Measurements from ENCODE around the gene SYF2. TPM values are rescaled to one million over a fixed set of nuclear protein-coding genes. Genes with fewer than 3 reads are reported as not detected.

The SYF2 gene
- total RNA-seq, 1 donor from 2014 or later = 38.4 TPM

DNA sequence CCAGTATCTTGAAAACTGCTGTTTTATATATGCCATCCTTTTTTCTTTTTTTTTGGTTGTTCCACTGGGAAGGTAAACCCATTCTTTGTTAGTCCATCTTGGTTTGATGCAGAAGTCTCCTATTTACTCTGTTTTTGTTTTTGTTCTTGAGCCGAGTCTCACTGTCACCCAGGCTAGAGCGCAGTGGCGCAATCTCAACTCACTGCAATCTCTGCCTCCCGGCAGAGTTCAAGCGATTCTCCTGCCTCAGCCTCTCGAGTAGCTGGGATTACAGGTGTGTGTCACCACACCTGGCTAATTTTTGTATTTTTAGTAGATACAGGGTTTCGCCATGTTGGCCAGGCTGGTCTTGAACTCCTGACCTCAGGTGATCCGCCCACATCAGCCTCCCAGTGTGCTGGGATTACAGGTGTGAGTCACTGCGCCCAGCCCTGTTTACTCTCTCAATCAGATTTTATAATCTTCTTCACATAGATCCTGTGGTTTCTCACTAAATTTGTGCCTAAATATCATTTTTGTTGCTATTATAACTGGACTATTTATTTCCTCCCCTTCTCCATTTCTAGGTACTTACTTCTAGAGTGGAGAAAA lies 12.5 kb downstream of the SYF2 start:
- TF ChIP-seq, protein P1, sequence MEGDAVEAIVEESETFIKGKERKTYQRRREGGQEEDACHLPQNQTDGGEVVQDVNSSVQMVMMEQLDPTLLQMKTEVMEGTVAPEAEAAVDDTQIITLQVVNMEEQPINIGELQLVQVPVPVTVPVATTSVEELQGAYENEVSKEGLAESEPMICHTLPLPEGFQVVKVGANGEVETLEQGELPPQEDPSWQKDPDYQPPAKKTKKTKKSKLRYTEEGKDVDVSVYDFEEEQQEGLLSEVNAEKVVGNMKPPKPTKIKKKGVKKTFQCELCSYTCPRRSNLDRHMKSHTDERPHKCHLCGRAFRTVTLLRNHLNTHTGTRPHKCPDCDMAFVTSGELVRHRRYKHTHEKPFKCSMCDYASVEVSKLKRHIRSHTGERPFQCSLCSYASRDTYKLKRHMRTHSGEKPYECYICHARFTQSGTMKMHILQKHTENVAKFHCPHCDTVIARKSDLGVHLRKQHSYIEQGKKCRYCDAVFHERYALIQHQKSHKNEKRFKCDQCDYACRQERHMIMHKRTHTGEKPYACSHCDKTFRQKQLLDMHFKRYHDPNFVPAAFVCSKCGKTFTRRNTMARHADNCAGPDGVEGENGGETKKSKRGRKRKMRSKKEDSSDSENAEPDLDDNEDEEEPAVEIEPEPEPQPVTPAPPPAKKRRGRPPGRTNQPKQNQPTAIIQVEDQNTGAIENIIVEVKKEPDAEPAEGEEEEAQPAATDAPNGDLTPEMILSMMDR (IDR thresholded peaks at IDR 0.05) = no peak
- Mint-ChIP-seq H3K27ac (ENCODE audit: unreplicated experiment) (no peak overlapping the region), H3K9me3 (ENCODE audit: unreplicated experiment) (no peaks in the 10 kb centered on the region), H3K36me3 (ENCODE audit: unreplicated experiment) (peaks cover 34% of the 10 kb centered on the region), H3K27me3 (ENCODE audit: unreplicated experiment) (no peaks in the 10 kb centered on the region), H3K4me3 (ENCODE audit: unreplicated experiment) (no peak overlapping the region), H3K4me1 (ENCODE audit: unreplicated experiment) (no peaks in the 10 kb centered on the region)
- no peak for DNase-seq (ENCODE audit: extremely low spot score, unreplicated experiment)

DNA sequence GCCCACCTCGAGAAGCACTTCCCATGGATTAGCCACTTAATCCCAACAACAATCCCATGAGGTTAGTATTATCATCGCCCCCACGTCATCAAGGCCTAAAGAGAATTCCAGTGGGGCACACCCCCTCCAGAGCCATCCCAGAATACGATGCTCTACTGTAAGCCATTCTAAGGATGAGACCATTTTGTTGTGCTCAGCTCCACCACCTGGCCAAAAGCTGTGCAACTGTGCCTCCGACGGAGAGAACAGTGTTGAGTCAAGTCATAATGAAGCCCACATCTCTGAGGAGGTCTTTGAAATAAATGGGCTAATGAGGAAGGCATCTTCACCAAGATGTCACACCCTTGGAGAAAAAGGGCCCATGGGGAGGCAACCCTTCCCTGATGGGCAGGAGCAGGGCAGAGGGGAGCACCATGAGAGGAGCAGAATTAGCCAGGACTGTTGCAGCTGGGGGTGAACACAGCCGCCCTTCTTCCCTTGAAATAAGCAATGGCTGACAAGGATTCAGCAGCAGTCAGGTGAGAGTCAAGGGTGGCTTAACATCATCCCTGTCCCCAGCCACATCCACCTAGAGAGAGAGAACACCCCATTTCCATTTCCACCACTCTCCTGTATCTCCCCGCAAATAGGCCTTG lies 14.6 kb downstream of the SYF2 start:
- peaks cover 21% of the 10 kb centered on the region for H3K36me3 Mint-ChIP-seq (ENCODE audit: unreplicated experiment)

DNA sequence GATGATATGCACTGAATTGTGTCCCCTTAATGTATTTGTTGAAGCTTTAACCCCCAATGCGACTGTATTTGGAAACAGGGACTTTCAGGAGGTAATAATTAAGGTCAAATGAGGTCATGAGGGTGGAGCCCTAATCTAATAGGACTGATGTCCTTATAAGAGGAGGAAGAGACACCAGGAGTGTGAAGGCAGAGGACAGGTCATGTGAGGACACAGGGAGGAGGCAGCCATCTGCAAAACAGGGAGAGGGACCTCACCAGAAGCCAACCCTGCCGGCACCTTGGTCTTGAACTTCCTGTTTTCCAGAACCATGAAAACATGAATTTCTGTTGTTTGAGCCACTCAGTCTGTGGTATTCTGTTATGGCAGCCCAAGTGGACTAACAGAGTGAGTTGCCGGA lies 15.3 kb downstream of the SYF2 start:
- Mint-ChIP-seq H3K36me3 (ENCODE audit: unreplicated experiment) (peaks cover 16% of the 10 kb centered on the region), H3K9me3 (ENCODE audit: unreplicated experiment) (no peaks in the 10 kb centered on the region), H3K4me1 (ENCODE audit: unreplicated experiment) (no peaks in the 10 kb centered on the region), H3K27me3 (ENCODE audit: unreplicated experiment) (peaks cover 8% of the 10 kb centered on the region), H3K27ac (ENCODE audit: unreplicated experiment) (no peak overlapping the region), H3K4me3 (ENCODE audit: unreplicated experiment) (no peak overlapping the region)
- TF ChIP-seq, protein P1 (IDR thresholded peaks at IDR 0.05) = no peak
- DNase-seq (ENCODE audit: extremely low spot score, unreplicated experiment) = no peak

More for the DNA sequence above, 14.6 kb downstream of the SYF2 start:
- TF ChIP-seq, protein P1 (IDR thresholded peaks at IDR 0.05) = no peak
- H3K27ac Mint-ChIP-seq (ENCODE audit: unreplicated experiment) = no peak overlapping the region
- no peaks in the 10 kb centered on the region for H3K9me3 Mint-ChIP-seq (ENCODE audit: unreplicated experiment)
- DNase-seq (ENCODE audit: extremely low spot score, unreplicated experiment) = no peak
- H3K4me3 Mint-ChIP-seq (ENCODE audit: unreplicated experiment) = no peak overlapping the region
- no peaks in the 10 kb centered on the region for H3K4me1 Mint-ChIP-seq (ENCODE audit: unreplicated experiment)
- peaks cover under 1% of the 10 kb centered on the region for H3K27me3 Mint-ChIP-seq (ENCODE audit: unreplicated experiment)

DNA sequence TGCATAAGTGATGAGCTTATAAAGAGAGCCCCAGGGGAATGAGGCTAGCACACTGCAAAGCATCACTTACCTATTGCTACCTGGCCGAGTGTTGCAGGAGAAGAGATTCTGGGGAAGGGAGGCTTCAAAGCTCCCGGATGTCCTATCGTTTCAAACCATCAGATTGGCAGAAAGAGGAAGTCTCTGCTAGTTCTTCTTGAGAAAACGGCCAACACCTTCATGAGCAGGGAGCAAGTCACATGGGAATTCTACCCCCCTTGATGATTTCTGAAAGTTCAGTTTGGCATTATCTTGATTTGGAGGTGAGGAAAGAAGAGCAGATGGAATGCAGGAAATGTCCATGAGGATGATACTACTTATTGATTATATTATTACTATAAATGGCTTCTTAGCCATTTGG lies 16.2 kb downstream of the SYF2 start:
- DNase-seq (ENCODE audit: extremely low spot score, unreplicated experiment) = no peak
- TF ChIP-seq, protein P1 (IDR thresholded peaks at IDR 0.05) = no peak
- peaks cover 13% of the 10 kb centered on the region for H3K27me3 Mint-ChIP-seq (ENCODE audit: unreplicated experiment)
- peaks cover 9% of the 10 kb centered on the region for H3K36me3 Mint-ChIP-seq (ENCODE audit: unreplicated experiment)
- no peak overlapping the region for H3K4me3 Mint-ChIP-seq (ENCODE audit: unreplicated experiment)
- H3K4me1 Mint-ChIP-seq (ENCODE audit: unreplicated experiment) = no peaks in the 10 kb centered on the region
- no peaks in the 10 kb centered on the region for H3K9me3 Mint-ChIP-seq (ENCODE audit: unreplicated experiment)
- no peak overlapping the region for H3K27ac Mint-ChIP-seq (ENCODE audit: unreplicated experiment)

DNA sequence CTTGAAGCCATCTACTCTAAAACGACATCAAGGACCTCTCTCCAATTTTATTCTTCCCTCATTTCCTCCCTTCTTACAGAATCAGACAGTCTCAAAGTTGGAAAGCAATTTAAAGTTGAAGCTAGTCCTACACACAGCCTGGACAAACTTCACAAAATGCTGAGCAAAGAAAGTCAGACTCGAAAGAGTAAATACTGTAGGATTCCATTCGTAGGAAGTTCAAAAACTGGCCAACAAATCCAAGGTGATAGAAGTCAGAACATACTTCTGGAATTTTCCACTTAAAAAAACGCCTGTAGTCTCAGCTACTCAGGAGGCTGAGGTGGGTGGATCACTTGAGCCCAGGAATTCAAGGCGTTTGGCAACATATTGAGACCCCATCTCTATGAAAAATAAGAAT lies 19.6 kb downstream of the SYF2 start:
- peaks cover 5% of the 10 kb centered on the region for H3K4me1 Mint-ChIP-seq (ENCODE audit: unreplicated experiment)
- H3K36me3 Mint-ChIP-seq (ENCODE audit: unreplicated experiment) = no peaks in the 10 kb centered on the region
- TF ChIP-seq, protein P1 (IDR thresholded peaks at IDR 0.05) = no peak
- DNase-seq (ENCODE audit: extremely low spot score, unreplicated experiment) = no peak
- no peaks in the 10 kb centered on the region for H3K9me3 Mint-ChIP-seq (ENCODE audit: unreplicated experiment)
- no peak overlapping the region for H3K4me3 Mint-ChIP-seq (ENCODE audit: unreplicated experiment)
- peaks cover 36% of the 10 kb centered on the region for H3K27me3 Mint-ChIP-seq (ENCODE audit: unreplicated experiment)
- H3K27ac Mint-ChIP-seq (ENCODE audit: unreplicated experiment) = no peak overlapping the region
